GM12801 (cell line): ENCODE results near the gene CHD3.

Source experiments
- CTCF ChIP-seq: IDR thresholded peaks from one replicate; pipeline ENCODE4 v1.5.1; 2011; ENCODE audit warnings: control low read depth; ENCODE audit not compliant: insufficient read length; ENCODE audit errors: extremely low read depth

CHD3 gene

GRCh38 chr17:7842380-7843256 is 46.0 kb upstream of the CHD3 start:
- no peak for TF ChIP-seq CTCF

- no peak for TF ChIP-seq CTCF
Observed at GRCh38 chr17:7843257-7843535, 45.4 kb upstream of the CHD3 start.

- TF ChIP-seq CTCF = no peak
Observed at GRCh38 chr17:7843536-7844291, 44.9 kb upstream of the CHD3 start.

DNA sequence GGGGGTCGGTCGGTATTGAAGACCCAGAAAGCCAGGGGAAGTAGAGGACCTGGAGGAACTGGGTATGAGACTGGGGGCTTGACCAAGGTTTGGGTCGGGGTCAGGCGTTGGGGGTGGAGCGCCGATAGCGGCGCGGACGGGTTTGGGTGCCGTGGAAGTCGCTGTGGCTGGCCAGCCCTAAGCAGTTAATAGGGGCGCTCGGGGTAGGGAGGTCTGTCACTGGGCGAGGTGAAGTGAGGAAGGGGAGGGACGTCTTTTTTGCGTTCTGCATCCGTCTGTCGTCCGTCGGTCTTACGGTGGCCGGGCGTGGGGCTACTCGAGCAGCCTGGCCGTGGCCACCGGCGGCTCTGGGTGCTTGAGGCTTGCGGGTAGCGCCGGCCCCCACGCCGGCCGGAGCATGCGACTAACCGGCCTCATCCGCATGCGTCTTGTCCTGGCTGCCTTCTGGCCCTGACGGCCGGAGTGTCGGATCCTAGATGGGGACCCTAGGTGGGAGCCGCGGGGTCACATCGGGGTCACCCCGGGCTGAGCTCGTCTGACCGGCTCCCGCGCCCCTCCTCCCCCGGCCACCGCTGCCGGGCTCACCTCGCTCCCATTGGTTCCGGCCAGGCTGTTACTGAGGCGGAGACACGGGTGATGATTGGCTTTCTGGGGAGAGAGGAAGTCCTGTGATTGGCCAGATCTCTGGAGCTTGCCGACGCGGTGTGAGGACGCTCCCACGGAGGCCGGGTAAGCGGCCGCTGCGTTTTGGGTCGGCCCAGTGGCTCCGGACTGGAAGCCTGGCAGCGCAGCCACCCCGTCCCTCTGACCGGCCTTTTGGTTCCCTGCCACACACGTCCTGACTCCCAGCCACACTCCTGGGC is 44.1 kb upstream of the CHD3 start:
- TF ChIP-seq CTCF = no peak

GRCh38 chr17:7845359-7846062 is 43.1 kb upstream of the CHD3 start:
- TF ChIP-seq CTCF = no peak

GRCh38 chr17:7846063-7846735 is 42.4 kb upstream of the CHD3 start:
- TF ChIP-seq CTCF = no peak
